H1 (cell line): Measurements from ENCODE around the gene GMPR2. TPM values are rescaled to one million over a fixed set of nuclear protein-coding genes. Genes with fewer than 3 reads are reported as not detected.
A peak's percentile ranks its signal among the peaks of the same experiment; 100 is the strongest.

Experiments used
- BCL11A ChIP-seq, 2 experiments: IDR thresholded peaks; one replicate each; pipeline ENCODE4 v1.6.1; 2011; ENCODE audit warnings: low read depth in 2 of 2, low read length in 2 of 2, mild to moderate bottlenecking in 2 of 2
- CBX5 ChIP-seq: fragments of 300-800, 300-1000 bp; sonication (generic); IDR thresholded peaks from 2 replicates; pipeline ENCODE4 v1.7.1; 2016; ENCODE audit warnings: antibody characterized with exemption, low read length, low read depth
- CBX8 ChIP-seq: fragments of 300-800, 300-1000 bp; sonication (generic); IDR thresholded peaks from 2 replicates; pipeline ENCODE4 v1.7.1; 2016; ENCODE audit warnings: low read depth, low read length, borderline replicate concordance
- CHD1 ChIP-seq: IDR thresholded peaks from 2 replicates; pipeline ENCODE4 v1.6.1; 2012; ENCODE audit warnings: low read depth, low read length, improper control_type of control experiment
- EZH2 ChIP-seq: fragments of 200-600 bp; sonication (generic); IDR thresholded peaks from 2 replicates; pipeline ENCODE4 v1.7.1; 2012; ENCODE audit warnings: low read depth, mild to moderate bottlenecking, moderate library complexity, low read length, inconsistent platforms; ENCODE audit not compliant: severe bottlenecking
- GABPA ChIP-seq: IDR thresholded peaks from 2 replicates; pipeline ENCODE4 v1.6.1; 2011; ENCODE audit warnings: mild to moderate bottlenecking, low read length, moderate library complexity, borderline replicate concordance; ENCODE audit not compliant: insufficient read depth
- HDAC2 ChIP-seq, 2 experiments: fragments of 300-600 bp in 1 of 2; sonication (generic) in 1 of 2; IDR thresholded peaks; 2 replicates each; pipeline ENCODE4 v1.6.1; 2011 to 2012; ENCODE audit warnings: low read depth in 2 of 2, low read length in 2 of 2, mild to moderate bottlenecking in 2 of 2, moderate library complexity in 2 of 2, borderline replicate concordance in 1 of 2, inconsistent platforms in 1 of 2
- JUN ChIP-seq: IDR thresholded peaks from 2 replicates; pipeline ENCODE4 v1.6.1; 2011; ENCODE audit warnings: low read depth, mild to moderate bottlenecking, improper control_type of control experiment, low read length
- KDM1A ChIP-seq: fragments of 200-600, 300-600 bp; sonication (generic); IDR thresholded peaks from 2 replicates; pipeline ENCODE4 v1.7.1; 2016; ENCODE audit warnings: mild to moderate bottlenecking, low read length, borderline replicate concordance
- KDM4A ChIP-seq: IDR thresholded peaks from one replicate; pipeline ENCODE4 v1.7.1; 2012; ENCODE audit warnings: low read depth, mild to moderate bottlenecking, moderate library complexity, low read length, inconsistent platforms; ENCODE audit not compliant: severe bottlenecking
- KDM5A ChIP-seq: fragments of 200-600 bp; IDR thresholded peaks from 2 replicates; pipeline ENCODE4 v1.7.1; 2012; ENCODE audit warnings: mild to moderate bottlenecking, low read length, inconsistent platforms, mixed read lengths
- MAFK ChIP-seq: IDR thresholded peaks from 2 replicates; pipeline ENCODE4 v1.6.1; 2012; ENCODE audit warnings: low read depth, mild to moderate bottlenecking, improper control_type of control experiment, low read length
- NANOG ChIP-seq: IDR thresholded peaks from 2 replicates; pipeline ENCODE4 v1.6.1; 2011; ENCODE audit warnings: low read length, low read depth, mild to moderate bottlenecking, inconsistent platforms; ENCODE audit not compliant: insufficient read depth, poor library complexity, severe bottlenecking
- POLR2AphosphoS5 ChIP-seq: IDR thresholded peaks from 2 replicates; pipeline ENCODE4 v1.6.1; 2011; ENCODE audit warnings: low read depth, low read length
- SAP30 ChIP-seq: fragments of 300-600 bp; sonication (generic); IDR thresholded peaks from 2 replicates; pipeline ENCODE4 v1.7.1; 2012; ENCODE audit warnings: low read length, moderate library complexity, mild to moderate bottlenecking, inconsistent platforms; ENCODE audit not compliant: insufficient read depth, insufficient replicate concordance
- SIN3A ChIP-seq, 2 experiments: IDR thresholded peaks in 1 of 2; conservative IDR thresholded peaks in 1 of 2; 2 replicates each; pipeline ENCODE4 v1.6.1; 2011 to 2012; ENCODE audit warnings: low read length in 2 of 2, improper control_type of control experiment in 1 of 2, low read depth in 1 of 2, mild to moderate bottlenecking in 1 of 2
- SIX5 ChIP-seq: IDR thresholded peaks from 2 replicates; pipeline ENCODE4 v1.6.1; 2011; ENCODE audit warnings: mild to moderate bottlenecking, low read depth, low read length
- SP1 ChIP-seq: IDR thresholded peaks from 2 replicates; pipeline ENCODE4 v1.6.1; 2011; ENCODE audit warnings: low read depth, low read length
- SP2 ChIP-seq: IDR thresholded peaks from 2 replicates; pipeline ENCODE4 v1.6.1; 2012; ENCODE audit warnings: mild to moderate bottlenecking, low read length, inconsistent platforms
- SP4 ChIP-seq: IDR thresholded peaks from 2 replicates; pipeline ENCODE4 v1.6.1; 2012; ENCODE audit warnings: low read length, inconsistent platforms
- TBP ChIP-seq: IDR thresholded peaks from 2 replicates; pipeline ENCODE4 v1.6.1; 2011; ENCODE audit warnings: low read depth, low read length, improper control_type of control experiment
- TCF12 ChIP-seq: IDR thresholded peaks from 2 replicates; pipeline ENCODE4 v1.6.1; 2011; ENCODE audit warnings: low read depth, mild to moderate bottlenecking, low read length
- polyA plus RNA-seq, 7 experiments: library from polyadenylated mRNA; depleted of rRNA in 3 of 7; stranded (reverse) in 5 of 7; unstranded in 2 of 7; fragments of >200 nt in 5 of 7; fragments of 200-250 nt in 2 of 7; gene quantifications; 1 replicate in 5 of 7; 2 replicates in 1 of 7; 4 replicates in 1 of 7; pipeline versions ENCODE4 v1.2.1 to v1.2.3, GENCODE V29; 2011 to 2013; ENCODE audit warnings: missing spikeins in 2 of 7, mixed read lengths in 2 of 7
- total RNA-seq: library from RNA; stranded (reverse); fragmentation: NEBNext Ultra II Directional; extraction: Animal tissue kit (Norgen Biotek cat#: 25700); gene quantifications from 2 replicates; pipeline ENCODE4 v1.2.1, GENCODE V29; 2021

The GMPR2 gene
- total and polyA plus RNA-seq, 2 of the 8 experiments (the other 6 are each of a cell fraction or from before 2014, with no cell fraction given) = 61.6 to 85.3 TPM

DNA sequence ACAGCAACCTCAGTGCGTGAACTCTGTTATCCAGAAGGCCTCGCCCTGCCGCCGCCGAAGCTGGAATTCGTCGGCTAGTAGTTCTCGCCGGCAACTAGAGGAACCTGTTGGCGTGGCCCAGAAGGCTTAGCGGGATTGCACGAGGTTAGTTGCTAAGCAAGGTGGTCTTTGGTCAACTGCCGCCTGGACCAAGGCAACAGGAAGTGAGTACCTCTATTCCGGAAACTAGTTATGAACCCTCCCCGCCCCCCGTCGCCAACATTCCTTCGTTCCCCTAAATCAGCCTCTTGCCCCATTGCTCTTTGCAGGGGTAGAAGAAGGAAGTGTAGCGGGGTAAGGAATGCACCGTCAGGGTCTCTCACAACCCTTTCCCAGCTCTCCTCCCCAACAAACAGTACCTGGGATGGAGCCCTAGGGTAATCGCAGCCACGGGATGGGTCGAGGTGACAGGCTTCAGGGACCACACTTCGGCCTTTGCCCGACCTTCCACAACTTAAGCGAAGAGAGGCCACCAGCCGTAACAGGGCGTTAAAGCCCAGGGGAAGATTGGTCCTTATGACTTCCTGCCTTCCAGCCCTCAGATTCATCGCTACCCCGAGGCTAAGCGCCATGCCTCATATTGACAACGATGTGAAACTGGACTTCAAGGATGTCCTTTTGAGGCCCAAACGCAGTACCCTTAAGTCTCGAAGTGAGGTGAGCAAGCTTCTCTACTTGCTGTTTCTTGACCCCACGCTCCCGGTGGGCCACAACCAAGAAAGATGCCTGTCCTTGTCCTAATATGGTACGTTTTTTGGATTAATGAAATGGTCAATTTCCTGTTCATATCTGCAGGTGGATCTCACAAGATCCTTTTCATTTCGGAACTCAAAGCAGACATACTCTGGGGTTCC lies at the start of gene GMPR2 (continued):
- TF ChIP-seq GABPA (peak; percentile 59; the same call in 1 of the 2 replicates), MAFK (no peak), BCL11A (IDR thresholded peaks at IDR 0.05; ENCODE audit: low read depth in 2 of 2, low read length in 2 of 2) (no peak), SP4 (peak; percentile 9; the same call in 1 of the 2 replicates), CBX8 (no peak), NANOG (no peak), SP2 (no peak), SAP30 (no peak), JUN (no peak), POLR2AphosphoS5 (peak; percentile 57; the same call in 1 of the 2 replicates), EZH2 (no peak), KDM1A (no peak), HDAC2 (IDR thresholded peaks at IDR 0.05; ENCODE audit: borderline replicate concordance in 1 of 2, low read depth in 2 of 2, low read length in 2 of 2) (peak in 1 of 2 experiments; percentile 74; a peak in 1 of 4 replicates), KDM4A (peak; percentile 91), TBP (peak; percentile 59), SIX5 (no peak), TCF12 (no peak), KDM5A (0 out of 2 replicates have a peak, but pooled peaks have one; percentile 43), SP1 (no peak), SIN3A (conservative IDR thresholded peaks at IDR 0.05 in 1 of 2, IDR thresholded peaks at IDR 0.05 in 1 of 2; ENCODE audit: low read depth in 1 of 2, low read length in 2 of 2) (peak; percentile 26 to 88; a peak in 2 of 4 replicates), CHD1 (no peak), CBX5 (no peak)
